DND-41 (cell line): Measurements from ENCODE around the gene LMBR1L.

Source experiments
- ATAC-seq: fragments of 200-7000 bp; cut with Tn5 transposase; 3 replicates; pipeline ENCODE4 v1.9.1; 2021; ENCODE audit warnings: low read depth; ENCODE audit not compliant: insufficient read depth
- DNase-seq: peaks from one replicate; pipeline ENCODE4 v3.0.0-alpha.2; 2020
- H2AFZ ChIP-seq: 2 replicates; pipeline ENCODE4 v1.6.0; 2012; ENCODE audit warnings: low read depth, low read length
- H3K27ac ChIP-seq: 2 replicates; pipeline ENCODE4 v1.5.1; 2012; ENCODE audit warnings: low read length, inconsistent platforms
- H3K27me3 ChIP-seq: fragments of 200-600 bp; sonication (generic); 2 replicates; pipeline ENCODE4 v1.6.0; 2012; ENCODE audit warnings: low read length, mild to moderate bottlenecking, inconsistent platforms; ENCODE audit not compliant: insufficient read depth, poor library complexity
- H3K36me3 ChIP-seq: 2 replicates; pipeline ENCODE4 v1.5.1; 2012; ENCODE audit warnings: low read length, inconsistent platforms; ENCODE audit not compliant: insufficient read depth
- H3K4me1 ChIP-seq: 2 replicates; pipeline ENCODE4 v1.5.1; 2012; ENCODE audit warnings: mild to moderate bottlenecking, low read length; ENCODE audit not compliant: insufficient read depth
- H3K4me2 ChIP-seq: 2 replicates; pipeline ENCODE4 v1.6.0; 2012; ENCODE audit warnings: mild to moderate bottlenecking, moderate library complexity, low read length, inconsistent platforms; ENCODE audit not compliant: insufficient read depth
- H3K4me3 ChIP-seq, 2 experiments: fragments of 200-600 bp in 1 of 2; shearing (Covaris generic) in 1 of 2; 2 replicates each; pipeline ENCODE4 v1.5.1; 2012 to 2016; ENCODE audit warnings: inconsistent platforms in 2 of 2, low read length in 2 of 2, mild to moderate bottlenecking in 2 of 2, low read depth in 1 of 2, moderate library complexity in 1 of 2
- H3K79me2 ChIP-seq: 2 replicates; pipeline ENCODE4 v1.6.0; 2012; ENCODE audit warnings: low read length, inconsistent platforms; ENCODE audit not compliant: insufficient read depth
- H3K9ac ChIP-seq: 2 replicates; pipeline ENCODE4 v1.6.0; 2012; ENCODE audit warnings: low read depth, mild to moderate bottlenecking, inconsistent platforms, low read length, moderate library complexity
- H3K9me3 ChIP-seq: 2 replicates; pipeline ENCODE4 v1.5.1; 2012; ENCODE audit warnings: low read length, moderate library complexity, mild to moderate bottlenecking, inconsistent platforms; ENCODE audit not compliant: insufficient read depth, severe bottlenecking
- H4K20me1 ChIP-seq: 2 replicates; pipeline ENCODE4 v1.6.0; 2012; ENCODE audit warnings: low read length; ENCODE audit not compliant: insufficient read depth
- EZH2 ChIP-seq: IDR thresholded peaks from 3 replicates; pipeline ENCODE4 v1.6.1; 2012; ENCODE audit warnings: borderline replicate concordance, low read depth, mild to moderate bottlenecking, moderate library complexity, low read length, inconsistent platforms; ENCODE audit not compliant: severe bottlenecking
- TF ChIP-seq, protein P1 (sequence below): IDR thresholded peaks from 2 replicates; pipeline ENCODE4 v1.5.1; 2012; ENCODE audit warnings: borderline replicate concordance, low read length, moderate library complexity, mild to moderate bottlenecking; ENCODE audit not compliant: poor library complexity, severe bottlenecking; ENCODE audit errors: extremely low read depth

LMBR1L gene

DNA sequence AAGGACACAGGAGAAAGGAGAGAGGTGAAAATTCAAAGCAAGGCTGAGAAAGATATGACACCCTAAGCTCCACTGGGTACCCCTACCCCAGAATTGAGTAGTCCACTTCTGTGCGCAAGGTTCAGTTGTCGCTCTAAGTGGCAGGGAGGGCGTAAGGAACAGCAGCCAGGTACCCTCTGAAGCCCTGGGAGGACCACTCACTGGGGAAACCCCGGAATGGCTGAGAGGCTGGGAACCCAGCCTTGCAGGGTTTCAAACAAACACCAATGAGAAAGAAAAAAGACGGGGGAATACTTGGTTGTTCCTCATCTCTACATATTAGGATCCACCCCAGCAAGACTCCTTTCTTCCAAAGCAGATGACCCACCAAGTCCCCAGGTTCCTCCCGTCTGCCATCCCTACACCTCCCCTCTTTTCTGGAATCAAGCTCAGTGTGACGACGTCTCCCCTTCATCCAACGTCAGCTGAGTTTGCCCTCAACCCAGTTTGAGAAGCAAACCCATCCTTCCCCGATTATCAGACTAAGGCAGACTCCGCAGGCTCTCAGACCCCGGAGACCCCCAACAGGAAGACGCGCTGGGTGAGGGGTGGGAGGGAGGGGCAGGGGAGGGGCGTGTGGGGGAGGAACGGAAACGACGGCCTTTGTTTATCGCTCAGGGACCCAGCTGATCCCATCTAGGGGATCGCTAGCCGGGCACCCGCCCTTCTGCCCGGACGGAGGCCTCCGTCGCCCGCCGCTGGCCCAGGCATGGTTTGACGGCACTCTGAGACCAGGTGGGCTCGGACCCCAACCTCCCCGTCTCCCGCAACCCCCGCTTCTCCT, 795 bp downstream of the LMBR1L start:
- H3K9me3 ChIP-seq, result no peaks in the 10 kb centered on the region
- peaks cover 26% of the 10 kb centered on the region for H4K20me1 ChIP-seq
- peak overlapping the region; percentile 81 to 90; a peak in 3 of 4 replicates for H3K4me3 ChIP-seq
- peaks cover 29% of the 10 kb centered on the region for H3K36me3 ChIP-seq
- H3K79me2 ChIP-seq, result peaks cover 43% of the 10 kb centered on the region
- ATAC-seq, result peak; percentile 15; the same call in 1 of the 3 replicates
- H2AFZ ChIP-seq, result peak overlapping the region; percentile 84
- TF ChIP-seq, protein P1, sequence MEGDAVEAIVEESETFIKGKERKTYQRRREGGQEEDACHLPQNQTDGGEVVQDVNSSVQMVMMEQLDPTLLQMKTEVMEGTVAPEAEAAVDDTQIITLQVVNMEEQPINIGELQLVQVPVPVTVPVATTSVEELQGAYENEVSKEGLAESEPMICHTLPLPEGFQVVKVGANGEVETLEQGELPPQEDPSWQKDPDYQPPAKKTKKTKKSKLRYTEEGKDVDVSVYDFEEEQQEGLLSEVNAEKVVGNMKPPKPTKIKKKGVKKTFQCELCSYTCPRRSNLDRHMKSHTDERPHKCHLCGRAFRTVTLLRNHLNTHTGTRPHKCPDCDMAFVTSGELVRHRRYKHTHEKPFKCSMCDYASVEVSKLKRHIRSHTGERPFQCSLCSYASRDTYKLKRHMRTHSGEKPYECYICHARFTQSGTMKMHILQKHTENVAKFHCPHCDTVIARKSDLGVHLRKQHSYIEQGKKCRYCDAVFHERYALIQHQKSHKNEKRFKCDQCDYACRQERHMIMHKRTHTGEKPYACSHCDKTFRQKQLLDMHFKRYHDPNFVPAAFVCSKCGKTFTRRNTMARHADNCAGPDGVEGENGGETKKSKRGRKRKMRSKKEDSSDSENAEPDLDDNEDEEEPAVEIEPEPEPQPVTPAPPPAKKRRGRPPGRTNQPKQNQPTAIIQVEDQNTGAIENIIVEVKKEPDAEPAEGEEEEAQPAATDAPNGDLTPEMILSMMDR, result no peak
- no peak for TF ChIP-seq EZH2
- H3K9ac ChIP-seq, result peak overlapping the region; percentile 85
- H3K27ac ChIP-seq, result peak overlapping the region; percentile 77
- H3K27me3 ChIP-seq, result no peaks in the 10 kb centered on the region
- DNase-seq, result peak; percentile 50
- H3K4me1 ChIP-seq, result peaks cover 26% of the 10 kb centered on the region
- H3K4me2 ChIP-seq, result peak overlapping the region; percentile 92

DNA sequence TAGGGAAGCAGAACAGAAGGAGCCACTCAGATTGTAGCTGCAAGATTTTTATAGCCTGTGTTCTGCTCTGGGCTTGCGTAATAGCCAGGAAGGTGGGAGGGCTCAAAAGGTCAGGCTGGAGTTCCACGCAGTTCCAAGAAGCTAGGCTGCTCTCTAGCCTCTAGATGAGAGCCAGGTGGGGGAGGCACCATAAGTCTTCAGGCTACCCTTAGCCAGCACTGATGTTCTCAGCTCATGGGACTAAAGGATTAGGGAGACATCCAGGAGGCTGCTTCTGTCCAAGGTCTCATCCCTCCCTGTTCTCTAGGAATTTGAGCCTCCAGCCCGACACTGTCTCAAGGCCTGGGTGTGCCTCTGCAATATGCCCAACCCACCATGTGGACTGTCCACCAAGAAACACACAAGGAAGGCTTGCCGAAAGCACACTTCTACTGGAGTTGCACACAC, 1.7 kb downstream of the LMBR1L start:
- DNase-seq (no peak), ATAC-seq (no peak)
- peaks cover 38% of the 10 kb centered on the region for H3K36me3 ChIP-seq
- H3K4me2 ChIP-seq, result peak overlapping the region; percentile 92
- H3K9me3 ChIP-seq, result no peaks in the 10 kb centered on the region
- H3K9ac ChIP-seq, result peak overlapping the region; percentile 85; the same call in 1 of the 2 replicates
- peaks cover 30% of the 10 kb centered on the region for H4K20me1 ChIP-seq
- peak overlapping the region; percentile 67 for H3K27ac ChIP-seq
- peaks cover 48% of the 10 kb centered on the region for H3K79me2 ChIP-seq
- no peak overlapping the region for H2AFZ ChIP-seq
- TF ChIP-seq, protein P1, result no peak
- no peak for TF ChIP-seq EZH2
- peak overlapping the region in 1 of 2 experiments; percentile 90; a peak in 2 of 4 replicates for H3K4me3 ChIP-seq
- H3K27me3 ChIP-seq, result no peaks in the 10 kb centered on the region
- peaks cover 26% of the 10 kb centered on the region for H3K4me1 ChIP-seq

DNA sequence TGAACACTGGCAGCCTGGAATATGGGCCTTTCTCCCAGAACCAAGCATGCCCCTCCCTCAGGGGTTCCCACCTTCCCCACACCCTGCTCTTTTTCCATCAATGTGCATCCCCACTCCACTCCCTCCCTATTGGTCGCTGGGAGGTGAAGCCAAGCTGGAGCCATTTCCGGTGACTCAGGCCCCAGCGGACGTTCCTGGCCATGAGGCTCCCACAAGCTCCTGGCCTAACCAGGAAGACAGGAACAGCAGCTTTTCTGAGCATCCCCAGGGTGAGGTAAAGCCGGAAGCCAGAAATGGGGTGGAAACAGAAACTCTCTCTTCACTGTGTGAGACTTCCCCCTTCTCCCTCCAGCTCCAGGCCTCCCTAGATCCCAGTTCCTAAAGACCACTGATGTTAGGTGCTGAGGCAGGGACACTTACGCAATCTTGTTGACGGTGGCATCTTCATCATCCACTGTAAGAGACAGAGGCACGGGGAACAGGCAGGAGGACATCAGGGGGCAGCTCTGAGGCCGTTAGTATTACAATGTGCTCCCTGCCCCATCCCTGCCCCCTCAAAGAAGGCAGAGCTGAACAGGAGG, 5.1 kb downstream of the LMBR1L start:
- H3K4me3 ChIP-seq, result no peak overlapping the region

More for the DNA sequence above, 5.1 kb downstream of the LMBR1L start:
- H3K9me3 ChIP-seq, result no peaks in the 10 kb centered on the region
- peaks cover 72% of the 10 kb centered on the region for H3K36me3 ChIP-seq
- ATAC-seq (no peak), DNase-seq (no peak)
- no peak overlapping the region for H2AFZ ChIP-seq
- peaks cover 19% of the 10 kb centered on the region for H3K4me1 ChIP-seq
- H4K20me1 ChIP-seq, result peaks cover 38% of the 10 kb centered on the region
- peaks cover 49% of the 10 kb centered on the region for H3K79me2 ChIP-seq
- H3K9ac ChIP-seq, result no peak overlapping the region
- no peaks in the 10 kb centered on the region for H3K27me3 ChIP-seq
- no peak overlapping the region for H3K4me2 ChIP-seq
- H3K27ac ChIP-seq, result no peak overlapping the region
- no peak for TF ChIP-seq EZH2
- TF ChIP-seq, protein P1, result no peak
